Measurements from ENCODE around the gene RSU1.

RSU1 gene

GRCh38 chr10:16770141-16770540, 47.1 kb downstream of the RSU1 start:
- in situ Hi-C loops (cut with HindIII; ENCODE audit: low sequenced_read_pairs) = no loop called here
- no peak for TF ChIP-seq CTCF (IDR thresholded peaks at IDR 0.05; ENCODE audit: low read depth, low read length, missing control alignments)

GRCh38 chr10:16769331-16769730, 47.9 kb downstream of the RSU1 start:
- no peak overlapping the region for H3K4me3 ChIP-seq (ENCODE audit: low read depth, low read length)
- in situ Hi-C loops (cut with HindIII; ENCODE audit: low sequenced_read_pairs) = no loop called here
- TF ChIP-seq CTCF (IDR thresholded peaks at IDR 0.05; ENCODE audit: low read depth, low read length, missing control alignments) = no peak
- DNase-seq (ENCODE audit: low read depth) = no peak

More at GRCh38 chr10:16770141-16770540, 47.1 kb downstream of the RSU1 start:
- DNase-seq (ENCODE audit: low read depth) = no peak
- H3K4me3 ChIP-seq (ENCODE audit: low read depth, low read length) = no peak overlapping the region

GRCh38 chr10:16768702-16769101, 48.5 kb downstream of the RSU1 start:
- TF ChIP-seq CTCF (IDR thresholded peaks at IDR 0.05; ENCODE audit: low read depth, low read length, missing control alignments) = no peak
- DNase-seq (ENCODE audit: low read depth) = no peak
- H3K4me3 ChIP-seq (ENCODE audit: low read depth, low read length) = no peak overlapping the region
- in situ Hi-C loops (cut with HindIII; ENCODE audit: low sequenced_read_pairs) = no loop called here

GRCh38 chr10:16765509-16766375, 51.5 kb downstream of the RSU1 start:
- DNase-seq (ENCODE audit: low read depth) = no peak
- no peak overlapping the region for H3K4me3 ChIP-seq (ENCODE audit: low read depth, low read length)
- in situ Hi-C loops (cut with HindIII; ENCODE audit: low sequenced_read_pairs) = no loop called here
- TF ChIP-seq CTCF (IDR thresholded peaks at IDR 0.05; ENCODE audit: low read depth, low read length, missing control alignments) = no peak

- no peak for DNase-seq (ENCODE audit: low read depth)
- in situ Hi-C loops (cut with HindIII; ENCODE audit: low sequenced_read_pairs) = no loop called here
- no peak overlapping the region for H3K4me3 ChIP-seq (ENCODE audit: low read depth, low read length)
- no peak for TF ChIP-seq CTCF (IDR thresholded peaks at IDR 0.05; ENCODE audit: low read depth, low read length, missing control alignments)
These were observed 55.9 kb downstream of the RSU1 start for GRCh38 chr10:16761300-16761699.

GRCh38 chr10:16756561-16757221, 60.5 kb downstream of the RSU1 start:
- H3K4me3 ChIP-seq (ENCODE audit: low read depth, low read length) = no peak overlapping the region
- in situ Hi-C loops (cut with HindIII; ENCODE audit: low sequenced_read_pairs) = no loop called here
- DNase-seq (ENCODE audit: low read depth) = peak; percentile 16
- no peak for TF ChIP-seq CTCF (IDR thresholded peaks at IDR 0.05; ENCODE audit: low read depth, low read length, missing control alignments)

All from astrocyte of the cerebellum (primary cell).